ENCODE measurements around the gene EIF3L. TPM values are rescaled to one million over a fixed set of nuclear protein-coding genes. Genes with fewer than 3 reads are reported as not detected.

EIF3L gene
- total RNA-seq, 3 donors from 2014 or later (not counting 1 experiment from before 2014, with no cell fraction given) = 276 to 295 (median 291) TPM

DNA sequence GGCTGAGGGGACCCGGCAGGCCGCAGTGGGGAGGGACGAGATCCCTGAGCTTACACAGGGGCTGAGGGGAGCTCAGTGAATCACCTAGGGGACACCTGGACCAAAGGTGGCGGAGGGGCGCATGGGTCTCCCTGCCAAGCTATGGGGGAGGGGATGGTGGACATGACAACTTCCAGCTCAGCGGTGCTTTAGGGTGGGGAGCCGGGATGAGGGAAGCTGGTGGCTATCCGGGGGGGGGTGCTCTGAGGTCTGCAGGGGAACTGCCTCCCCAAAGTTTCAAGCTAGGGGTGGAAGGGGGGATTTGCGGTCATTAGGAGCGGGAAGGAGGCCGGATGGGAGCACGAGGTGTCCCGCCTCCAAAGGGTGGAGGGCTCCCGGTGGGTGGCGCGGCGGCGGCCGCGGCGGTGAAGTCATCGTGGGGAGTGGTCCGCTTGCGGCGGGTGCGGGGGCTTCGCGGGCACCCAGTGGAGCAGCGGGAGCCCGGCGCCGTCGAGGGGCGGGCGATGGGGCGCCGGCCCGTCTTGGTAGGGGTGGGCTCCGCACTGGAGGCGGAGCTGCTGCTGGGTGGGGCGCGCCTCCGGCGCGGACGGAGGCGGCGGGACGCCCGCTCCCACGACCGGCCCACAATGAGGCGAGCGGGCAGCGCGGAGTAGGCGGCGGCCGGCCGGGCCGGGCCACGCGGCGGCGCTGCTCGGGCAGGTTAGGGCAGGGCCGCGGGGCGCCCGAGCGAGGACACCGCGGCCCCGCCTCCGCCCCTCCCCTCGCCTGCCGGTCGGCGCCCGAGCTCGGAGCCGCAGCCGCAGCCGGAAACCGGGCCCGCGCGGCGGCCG, 56.5 kb downstream of the EIF3L start, which contains the start of gene MICALL1:
Gene MICALL1, plus strand, starts transcription at position 764 of the 830 bp plus-strand sequence. CDS start 126 bp downstream, outside the sequence.
- intact Hi-C loops (cut with micrococcal nuclease) = no loop called here
- peak within 1 kb of the TSS; percentile 43 for H3K4me3 ChIP-seq (ENCODE audit: low read length)

DNA sequence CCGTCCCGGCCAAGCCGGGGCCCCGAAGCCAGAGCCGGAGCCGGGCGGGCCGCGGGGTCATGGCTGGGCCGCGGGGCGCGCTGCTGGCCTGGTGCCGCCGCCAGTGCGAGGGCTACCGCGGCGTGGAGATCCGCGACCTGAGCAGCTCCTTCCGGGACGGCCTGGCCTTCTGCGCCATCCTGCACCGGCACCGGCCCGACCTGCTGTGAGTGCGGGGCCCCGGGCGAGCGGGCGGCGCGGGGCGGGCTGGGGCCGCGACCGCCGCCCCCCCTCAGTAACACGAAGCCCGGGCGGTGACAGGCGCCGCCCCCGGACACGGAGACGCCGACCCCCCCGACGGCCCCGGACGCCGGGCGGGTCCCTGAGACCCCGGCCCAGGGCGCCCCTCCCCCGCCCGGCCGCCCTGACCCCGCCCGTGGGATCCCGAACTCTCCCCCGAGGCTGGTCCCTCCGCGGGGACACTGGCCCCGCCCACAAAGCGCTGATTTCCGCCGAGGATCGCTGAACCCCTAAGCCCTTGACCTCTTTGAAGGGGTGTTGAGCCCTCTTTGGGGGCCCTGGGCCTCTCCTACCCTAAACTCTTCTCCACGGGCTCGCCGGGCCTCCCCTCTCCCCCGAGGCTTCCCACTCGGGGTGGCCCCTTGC, 57.3 kb downstream of the EIF3L start:
- Mint-ChIP-seq H3K4me3 (peak overlapping the region; percentile 84), H3K27me3 (ENCODE audit: low read depth in 2 of 2) (no peaks in the 10 kb centered on the region), H3K27ac (peak overlapping the region; percentile 75 to 83), H3K9me3 (no peaks in the 10 kb centered on the region), H3K36me3 (no peaks in the 10 kb centered on the region), H3K4me1 (peaks cover 13 to 30% of the 10 kb centered on the region in 2 donors)
- intact Hi-C loops (cut with micrococcal nuclease) = no loop called here
- WGBS (ENCODE audit: insufficient coverage) = under 1% methylated on average over 75 of the region's 75 CpGs
- no peaks in the 10 kb centered on the region for H3K27me3 ChIP-seq (ENCODE audit: control insufficient read depth, insufficient read depth, low read length)
- TF ChIP-seq, protein P1, sequence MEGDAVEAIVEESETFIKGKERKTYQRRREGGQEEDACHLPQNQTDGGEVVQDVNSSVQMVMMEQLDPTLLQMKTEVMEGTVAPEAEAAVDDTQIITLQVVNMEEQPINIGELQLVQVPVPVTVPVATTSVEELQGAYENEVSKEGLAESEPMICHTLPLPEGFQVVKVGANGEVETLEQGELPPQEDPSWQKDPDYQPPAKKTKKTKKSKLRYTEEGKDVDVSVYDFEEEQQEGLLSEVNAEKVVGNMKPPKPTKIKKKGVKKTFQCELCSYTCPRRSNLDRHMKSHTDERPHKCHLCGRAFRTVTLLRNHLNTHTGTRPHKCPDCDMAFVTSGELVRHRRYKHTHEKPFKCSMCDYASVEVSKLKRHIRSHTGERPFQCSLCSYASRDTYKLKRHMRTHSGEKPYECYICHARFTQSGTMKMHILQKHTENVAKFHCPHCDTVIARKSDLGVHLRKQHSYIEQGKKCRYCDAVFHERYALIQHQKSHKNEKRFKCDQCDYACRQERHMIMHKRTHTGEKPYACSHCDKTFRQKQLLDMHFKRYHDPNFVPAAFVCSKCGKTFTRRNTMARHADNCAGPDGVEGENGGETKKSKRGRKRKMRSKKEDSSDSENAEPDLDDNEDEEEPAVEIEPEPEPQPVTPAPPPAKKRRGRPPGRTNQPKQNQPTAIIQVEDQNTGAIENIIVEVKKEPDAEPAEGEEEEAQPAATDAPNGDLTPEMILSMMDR (IDR thresholded peaks at IDR 0.05) = no peak
- no peaks in the 10 kb centered on the region for H3K9me3 ChIP-seq (ENCODE audit: control insufficient read depth, insufficient read depth, low read length)
- peaks cover 20% of the 10 kb centered on the region for H3K4me1 ChIP-seq (ENCODE audit: control insufficient read depth, insufficient read depth, low read length)
- peak; percentile 18 to 38 (median 28) for ATAC-seq
- peak overlapping the region; percentile 16 for H3K27ac ChIP-seq (ENCODE audit: low read length)
- H3K4me3 ChIP-seq (ENCODE audit: low read length) = peak overlapping the region; percentile 43
- no peaks in the 10 kb centered on the region for H3K36me3 ChIP-seq (ENCODE audit: control insufficient read depth, insufficient read depth, low read length)
- peak; percentile 32 to 60 for DNase-seq

More for the DNA sequence above, 56.5 kb downstream of the EIF3L start, which contains the start of gene MICALL1:
- Mint-ChIP-seq H3K27me3 (ENCODE audit: low read depth in 2 of 2) (no peaks in the 10 kb centered on the region), H3K4me3 (peak within 1 kb of the TSS; percentile 84), H3K27ac (peak within 1 kb of the TSS; percentile 75 to 83), H3K36me3 (no peaks in the 10 kb centered on the region), H3K4me1 (peaks cover 13 to 30% of the 10 kb centered on the region in 2 donors), H3K9me3 (no peaks in the 10 kb centered on the region)
- Histone ChIP-seq H3K9me3 (ENCODE audit: control insufficient read depth, insufficient read depth, low read length) (no peaks in the 10 kb centered on the region), H3K27ac (ENCODE audit: low read length) (peak within 1 kb of the TSS; percentile 16), H3K27me3 (ENCODE audit: control insufficient read depth, insufficient read depth, low read length) (no peaks in the 10 kb centered on the region), H3K4me1 (ENCODE audit: control insufficient read depth, insufficient read depth, low read length) (peaks cover 20% of the 10 kb centered on the region), H3K36me3 (ENCODE audit: control insufficient read depth, insufficient read depth, low read length) (no peaks in the 10 kb centered on the region)
- DNase-seq (peak; percentile 68 to 83), ATAC-seq (peak; percentile 84 to 89 (median 89))
- TF ChIP-seq, protein P1 (IDR thresholded peaks at IDR 0.05) = no peak
- WGBS (ENCODE audit: insufficient coverage) = 5% methylated on average over 90 of the region's 90 CpGs

DNA sequence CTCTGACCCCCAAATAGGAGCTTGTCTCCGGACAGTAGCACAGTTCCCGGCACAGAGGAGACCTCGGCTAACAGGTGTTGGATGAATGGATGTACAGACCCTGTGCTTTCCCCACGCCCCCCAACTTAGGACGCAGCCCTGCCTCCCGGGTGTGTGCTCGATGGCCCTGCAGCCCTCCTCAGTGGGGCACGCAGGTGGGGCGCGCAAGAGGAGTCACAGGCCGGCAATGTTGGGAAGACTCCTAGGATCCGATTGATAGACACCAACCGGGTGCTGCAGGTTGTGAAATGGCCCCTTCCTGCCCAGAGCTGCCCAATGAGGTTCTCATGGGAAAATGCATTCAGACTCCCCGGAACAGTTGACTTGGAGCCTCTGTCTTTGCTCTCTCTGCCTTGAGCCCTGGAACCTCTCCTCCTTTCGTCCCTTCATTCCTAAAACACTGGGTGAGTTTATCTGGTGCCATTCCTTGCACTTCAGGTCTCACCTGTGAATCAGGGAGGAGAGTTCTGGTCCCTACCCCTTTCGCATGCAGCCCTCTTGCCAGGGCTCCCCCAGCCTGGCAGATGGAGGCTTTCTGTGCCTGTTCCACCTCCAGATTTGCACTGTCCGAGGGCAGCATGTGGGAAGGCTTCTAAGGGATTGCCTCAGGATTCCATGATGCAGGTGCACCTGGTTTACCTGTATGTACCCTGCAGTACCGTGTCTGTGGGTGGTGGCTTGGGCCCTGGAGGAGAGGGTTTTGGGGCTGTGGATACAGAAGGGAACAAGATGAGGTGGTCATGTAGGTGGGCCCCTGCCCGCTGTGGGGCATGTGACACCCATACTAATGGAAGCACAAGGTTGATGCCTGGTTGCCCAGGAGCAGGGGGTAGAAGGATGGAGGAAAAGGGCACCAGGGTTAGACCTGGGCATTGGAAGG, 58.1 kb downstream of the EIF3L start:
- ATAC-seq = no peak
- no peaks in the 10 kb centered on the region for H3K36me3 Mint-ChIP-seq
- TF ChIP-seq, protein P1 (IDR thresholded peaks at IDR 0.05) = no peak
- peak overlapping the region; percentile 16 for H3K27ac ChIP-seq (ENCODE audit: low read length)
- no peaks in the 10 kb centered on the region for H3K9me3 ChIP-seq (ENCODE audit: control insufficient read depth, insufficient read depth, low read length)
- no peaks in the 10 kb centered on the region for H3K27me3 Mint-ChIP-seq (ENCODE audit: low read depth in 2 of 2)
- DNase-seq = peak in 1 of 2 donors; percentile 19
- WGBS (ENCODE audit: insufficient coverage) = 74% methylated on average over 19 of the region's 19 CpGs
- H3K4me3 ChIP-seq (ENCODE audit: low read length) = peak overlapping the region; percentile 43
- H3K4me1 ChIP-seq (ENCODE audit: control insufficient read depth, insufficient read depth, low read length) = peaks cover 20% of the 10 kb centered on the region
- no peaks in the 10 kb centered on the region for H3K9me3 Mint-ChIP-seq
- peak overlapping the region; percentile 84 for H3K4me3 Mint-ChIP-seq
- intact Hi-C loops (cut with micrococcal nuclease) = no loop called here
- no peaks in the 10 kb centered on the region for H3K27me3 ChIP-seq (ENCODE audit: control insufficient read depth, insufficient read depth, low read length)
- H3K27ac Mint-ChIP-seq = peak overlapping the region; percentile 75 to 83
- peaks cover 13 to 38% of the 10 kb centered on the region in 2 donors for H3K4me1 Mint-ChIP-seq
- H3K36me3 ChIP-seq (ENCODE audit: control insufficient read depth, insufficient read depth, low read length) = peaks cover 3% of the 10 kb centered on the region
